ENCODE results near the gene GNA12. TPM values are rescaled to one million over a fixed set of nuclear protein-coding genes. Genes with fewer than 3 reads are reported as not detected.

GNA12 gene
- total RNA-seq, 1 experiment from 2014 or later, result 15.0 TPM

GRCh38 chr7:2833083-2833910 is 10.8 kb downstream of the GNA12 start:
- Histone ChIP-seq H3K36me3 (ENCODE audit: low read depth, low read length) (peaks cover 14% of the 10 kb centered on the region), H3K9me3 (ENCODE audit: low read length) (no peaks in the 10 kb centered on the region), H3K9me2 (replicated peaks; ENCODE audit: low read length) (no peaks in the 10 kb centered on the region), H3K4me3 (ENCODE audit: low read length) (no peak overlapping the region), H3K9ac (ENCODE audit: low read length) (no peak overlapping the region), H2AFZ (ENCODE audit: low read length) (no peak overlapping the region), H4K20me1 (ENCODE audit: low read length) (peaks cover 6% of the 10 kb centered on the region; the same call in 1 of the 2 replicates), H3K27me3 (ENCODE audit: low read length) (no peaks in the 10 kb centered on the region), H3K27ac (ENCODE audit: low read length) (no peak overlapping the region), H3F3A (ENCODE audit: low read length, unreplicated experiment) (no peaks in the 10 kb centered on the region), H3K4me1 (ENCODE audit: insufficient read depth, low read length) (no peaks in the 10 kb centered on the region), H3K4me2 (ENCODE audit: low read length) (no peak overlapping the region), H3K79me2 (ENCODE audit: low read length) (peaks cover 95% of the 10 kb centered on the region)
- ChIA-PET POLR2A (ENCODE audit: unreplicated experiment) (no interaction called here), CTCF (interaction anchor here (0.6 kb wide), 1 partner anchor 202 kb away, joined by 4 read pairs; no protein-coding TSS in a partner anchor)
- no peak for DNase-seq
- ATAC-seq, result no peak
- intact Hi-C loops (cut with micrococcal nuclease), result no loop called here
- TF ChIP-seq EZH2phosphoT487 (IDR thresholded peaks at IDR 0.05; ENCODE audit: borderline replicate concordance, low read length) (no peak), CTCF (conservative IDR thresholded peaks at IDR 0.05; ENCODE audit: low read depth, low read length) (no peak), EZH2 (IDR thresholded peaks at IDR 0.05; ENCODE audit: low read length, unreplicated experiment) (no peak)
- no TSS peak for BruUV-seq (replicated peaks)

GRCh38 chr7:2832461-2832860 is 11.6 kb downstream of the GNA12 start:
- TF ChIP-seq EZH2phosphoT487 (IDR thresholded peaks at IDR 0.05; ENCODE audit: borderline replicate concordance, low read length), result no peak
- no peak for TF ChIP-seq EZH2 (IDR thresholded peaks at IDR 0.05; ENCODE audit: low read length, unreplicated experiment)
- TF ChIP-seq CTCF (conservative IDR thresholded peaks at IDR 0.05; ENCODE audit: low read depth, low read length), result no peak
- peaks cover 95% of the 10 kb centered on the region for H3K79me2 ChIP-seq (ENCODE audit: low read length)
- ATAC-seq (no peak), DNase-seq (no peak)
- H3K9me3 ChIP-seq (ENCODE audit: low read length), result no peaks in the 10 kb centered on the region
- POLR2A ChIA-PET (ENCODE audit: unreplicated experiment), result no interaction called here
- H3K4me2 ChIP-seq (ENCODE audit: low read length), result no peak overlapping the region
- BruUV-seq (replicated peaks), result no TSS peak
- no peaks in the 10 kb centered on the region for H3K4me1 ChIP-seq (ENCODE audit: insufficient read depth, low read length)
- H3K27ac ChIP-seq (ENCODE audit: low read length), result no peak overlapping the region
- H3K36me3 ChIP-seq (ENCODE audit: low read depth, low read length), result peaks cover 14% of the 10 kb centered on the region
- CTCF ChIA-PET, result no interaction called here
- H4K20me1 ChIP-seq (ENCODE audit: low read length), result peaks cover 2% of the 10 kb centered on the region; the same call in 1 of the 2 replicates
- H3K9ac ChIP-seq (ENCODE audit: low read length), result no peak overlapping the region
- no peaks in the 10 kb centered on the region for H3K9me2 ChIP-seq (replicated peaks; ENCODE audit: low read length)
- H3F3A ChIP-seq (ENCODE audit: low read length, unreplicated experiment), result no peaks in the 10 kb centered on the region
- no peaks in the 10 kb centered on the region for H3K27me3 ChIP-seq (ENCODE audit: low read length)
- H3K4me3 ChIP-seq (ENCODE audit: low read length), result no peak overlapping the region
- no peak overlapping the region for H2AFZ ChIP-seq (ENCODE audit: low read length)
- intact Hi-C loops (cut with micrococcal nuclease), result no loop called here

Data from PC-3 (cell line).